Activated T-helper 9 cell treated with anti-CD3 and anti-CD28 coated beads, Interleukin-2, amount 50 U/mL, for 16 hours (primary cell): Measurements from ENCODE around the gene TM7SF3.

Experiments used
- DNase-seq: peaks from one replicate; pipeline ENCODE4 v3.0.0-alpha.2; 2020; ENCODE audit warnings: low read depth

The TM7SF3 gene

GRCh38 chr12:26928661-26929060 is 85.5 kb downstream of the TM7SF3 start:
- DNase-seq = no peak
